ENCODE measurements around the gene NEK6.

NEK6 gene

GRCh38 chr9:124278054-124278540, 20.3 kb downstream of the NEK6 start:
- no CpG with 5 or more reads among the region's 18 CpGs for whole genome bisulfite sequencing (ENCODE audit: insufficient coverage, insufficient read length)
- H3K27ac ChIP-seq (ENCODE audit: low read length): no peak overlapping the region
- peaks cover 1% of the 10 kb centered on the region; the same call in 1 of the 2 replicates for H3K4me1 ChIP-seq (ENCODE audit: control insufficient read depth, insufficient read depth, low read length)

GRCh38 chr9:124279531-124280175, 21.9 kb downstream of the NEK6 start:
- WGBS (ENCODE audit: insufficient coverage, insufficient read length): no CpG with 5 or more reads among the region's 11 CpGs
- Histone ChIP-seq H3K36me3 (ENCODE audit: control insufficient read depth, insufficient read depth, low read length) (no peaks in the 10 kb centered on the region), H3K4me1 (ENCODE audit: control insufficient read depth, insufficient read depth, low read length) (peaks cover 1% of the 10 kb centered on the region; the same call in 1 of the 2 replicates), H3K4me3 (ENCODE audit: low read length) (no peak overlapping the region), H3K27me3 (ENCODE audit: control insufficient read depth, insufficient read depth, low read length) (no peaks in the 10 kb centered on the region), H3K27ac (ENCODE audit: low read length) (no peak overlapping the region), H3K9me3 (ENCODE audit: control insufficient read depth, insufficient read depth, low read length) (no peaks in the 10 kb centered on the region)
- no peak for DNase-seq (ENCODE audit: low read depth, low spot score)

More at GRCh38 chr9:124278054-124278540, 20.3 kb downstream of the NEK6 start:
- DNase-seq (ENCODE audit: low read depth, low spot score): no peak
- H3K36me3 ChIP-seq (ENCODE audit: control insufficient read depth, insufficient read depth, low read length): no peaks in the 10 kb centered on the region
- no peaks in the 10 kb centered on the region for H3K9me3 ChIP-seq (ENCODE audit: control insufficient read depth, insufficient read depth, low read length)
- no peak overlapping the region for H3K4me3 ChIP-seq (ENCODE audit: low read length)
- no peaks in the 10 kb centered on the region for H3K27me3 ChIP-seq (ENCODE audit: control insufficient read depth, insufficient read depth, low read length)

- no peak overlapping the region for H3K27ac ChIP-seq (ENCODE audit: low read length)
- H3K36me3 ChIP-seq (ENCODE audit: control insufficient read depth, insufficient read depth, low read length): no peaks in the 10 kb centered on the region
- H3K9me3 ChIP-seq (ENCODE audit: control insufficient read depth, insufficient read depth, low read length): no peaks in the 10 kb centered on the region
- H3K27me3 ChIP-seq (ENCODE audit: control insufficient read depth, insufficient read depth, low read length): no peaks in the 10 kb centered on the region
- peaks cover 1% of the 10 kb centered on the region; the same call in 1 of the 2 replicates for H3K4me1 ChIP-seq (ENCODE audit: control insufficient read depth, insufficient read depth, low read length)
- no peak for DNase-seq (ENCODE audit: low read depth, low spot score)
- no peak overlapping the region for H3K4me3 ChIP-seq (ENCODE audit: low read length)
- no CpG with 5 or more reads among the region's 16 CpGs for WGBS (ENCODE audit: insufficient coverage, insufficient read length)
These were observed 22.5 kb downstream of the NEK6 start for GRCh38 chr9:124280176-124280691.

GRCh38 chr9:124281931-124282371, 24.2 kb downstream of the NEK6 start:
- no peak for DNase-seq (ENCODE audit: low read depth, low spot score)
- Histone ChIP-seq H3K9me3 (ENCODE audit: control insufficient read depth, insufficient read depth, low read length) (no peaks in the 10 kb centered on the region), H3K27me3 (ENCODE audit: control insufficient read depth, insufficient read depth, low read length) (no peaks in the 10 kb centered on the region), H3K27ac (ENCODE audit: low read length) (no peak overlapping the region), H3K4me1 (ENCODE audit: control insufficient read depth, insufficient read depth, low read length) (no peaks in the 10 kb centered on the region; the same call in 1 of the 2 replicates), H3K4me3 (ENCODE audit: low read length) (no peak overlapping the region), H3K36me3 (ENCODE audit: control insufficient read depth, insufficient read depth, low read length) (no peaks in the 10 kb centered on the region)
- WGBS (ENCODE audit: insufficient coverage, insufficient read length): no CpG with 5 or more reads among the region's 15 CpGs

GRCh38 chr9:124282442-124283227, 24.9 kb downstream of the NEK6 start:
- H3K9me3 ChIP-seq (ENCODE audit: control insufficient read depth, insufficient read depth, low read length): no peaks in the 10 kb centered on the region
- WGBS (ENCODE audit: insufficient coverage, insufficient read length): no CpG with 5 or more reads among the region's 20 CpGs
- no peaks in the 10 kb centered on the region for H3K36me3 ChIP-seq (ENCODE audit: control insufficient read depth, insufficient read depth, low read length)
- H3K27ac ChIP-seq (ENCODE audit: low read length): no peak overlapping the region
- no peaks in the 10 kb centered on the region for H3K27me3 ChIP-seq (ENCODE audit: control insufficient read depth, insufficient read depth, low read length)
- no peaks in the 10 kb centered on the region; the same call in 1 of the 2 replicates for H3K4me1 ChIP-seq (ENCODE audit: control insufficient read depth, insufficient read depth, low read length)
- DNase-seq (ENCODE audit: low read depth, low spot score): no peak
- no peak overlapping the region for H3K4me3 ChIP-seq (ENCODE audit: low read length)

GRCh38 chr9:124283228-124283814, 25.6 kb downstream of the NEK6 start:
- Histone ChIP-seq H3K27ac (ENCODE audit: low read length) (no peak overlapping the region), H3K27me3 (ENCODE audit: control insufficient read depth, insufficient read depth, low read length) (no peaks in the 10 kb centered on the region), H3K4me1 (ENCODE audit: control insufficient read depth, insufficient read depth, low read length) (no peaks in the 10 kb centered on the region; the same call in 1 of the 2 replicates), H3K9me3 (ENCODE audit: control insufficient read depth, insufficient read depth, low read length) (no peaks in the 10 kb centered on the region), H3K4me3 (ENCODE audit: low read length) (no peak overlapping the region), H3K36me3 (ENCODE audit: control insufficient read depth, insufficient read depth, low read length) (no peaks in the 10 kb centered on the region)
- no CpG with 5 or more reads among the region's 15 CpGs for WGBS (ENCODE audit: insufficient coverage, insufficient read length)
- no peak for DNase-seq (ENCODE audit: low read depth, low spot score)

GRCh38 chr9:124284237-124284831, 26.6 kb downstream of the NEK6 start:
- WGBS (ENCODE audit: insufficient coverage, insufficient read length): no CpG with 5 or more reads among the region's 18 CpGs
- Histone ChIP-seq H3K4me3 (ENCODE audit: low read length) (no peak overlapping the region), H3K27ac (ENCODE audit: low read length) (no peak overlapping the region), H3K9me3 (ENCODE audit: control insufficient read depth, insufficient read depth, low read length) (no peaks in the 10 kb centered on the region), H3K27me3 (ENCODE audit: control insufficient read depth, insufficient read depth, low read length) (no peaks in the 10 kb centered on the region), H3K36me3 (ENCODE audit: control insufficient read depth, insufficient read depth, low read length) (no peaks in the 10 kb centered on the region), H3K4me1 (ENCODE audit: control insufficient read depth, insufficient read depth, low read length) (no peaks in the 10 kb centered on the region; the same call in 1 of the 2 replicates)
- no peak for DNase-seq (ENCODE audit: low read depth, low spot score)

GRCh38 chr9:124284940-124285441, 27.2 kb downstream of the NEK6 start:
- no CpG with 5 or more reads among the region's 18 CpGs for WGBS (ENCODE audit: insufficient coverage, insufficient read length)

GRCh38 chr9:124285490-124285889, 27.7 kb downstream of the NEK6 start:
- Histone ChIP-seq H3K4me1 (ENCODE audit: control insufficient read depth, insufficient read depth, low read length) (no peaks in the 10 kb centered on the region; the same call in 1 of the 2 replicates), H3K27me3 (ENCODE audit: control insufficient read depth, insufficient read depth, low read length) (no peaks in the 10 kb centered on the region), H3K9me3 (ENCODE audit: control insufficient read depth, insufficient read depth, low read length) (no peaks in the 10 kb centered on the region), H3K27ac (ENCODE audit: low read length) (no peak overlapping the region), H3K4me3 (ENCODE audit: low read length) (no peak overlapping the region), H3K36me3 (ENCODE audit: control insufficient read depth, insufficient read depth, low read length) (no peaks in the 10 kb centered on the region)
- DNase-seq (ENCODE audit: low read depth, low spot score): no peak
- no CpG with 5 or more reads among the region's 11 CpGs for WGBS (ENCODE audit: insufficient coverage, insufficient read length)

More at GRCh38 chr9:124284940-124285441, 27.2 kb downstream of the NEK6 start:
- Histone ChIP-seq H3K4me1 (ENCODE audit: control insufficient read depth, insufficient read depth, low read length) (no peaks in the 10 kb centered on the region; the same call in 1 of the 2 replicates), H3K9me3 (ENCODE audit: control insufficient read depth, insufficient read depth, low read length) (no peaks in the 10 kb centered on the region), H3K27ac (ENCODE audit: low read length) (no peak overlapping the region), H3K27me3 (ENCODE audit: control insufficient read depth, insufficient read depth, low read length) (no peaks in the 10 kb centered on the region), H3K36me3 (ENCODE audit: control insufficient read depth, insufficient read depth, low read length) (no peaks in the 10 kb centered on the region), H3K4me3 (ENCODE audit: low read length) (no peak overlapping the region)
- DNase-seq (ENCODE audit: low read depth, low spot score): no peak

Measured in iPS DF 6.9 (cell line).